B cell (primary cell): Measurements from ENCODE around the gene EHF. TPM values are rescaled to one million over a fixed set of nuclear protein-coding genes. Genes with fewer than 3 reads are reported as not detected.
A peak's percentile ranks its signal among the peaks of the same experiment; 100 is the strongest.

ENCODE experiments used
- ATAC-seq: fragments of 200-7000 bp; cut with Tn5 transposase; one replicate; pipeline ENCODE4 v1.10.0; 2021; ENCODE audit warnings: low read depth, mild to moderate bottlenecking, moderate number of reproducible peaks, moderate library complexity
- CTCF ChIA-PET: fragments of 350-600 bp; sonication (Branson Sonifier 250); formaldehyde crosslinking; loops from one replicate; lab custom pipeline; 2021; ENCODE audit warnings: antibody characterized with exemption, inconsistent platforms; lab: Charles Lee
- POLR2A ChIA-PET: fragments of 350-600 bp; sonication (Branson Sonifier 250); formaldehyde crosslinking; loops from one replicate; lab custom pipeline; 2021; ENCODE audit warnings: antibody characterized with exemption; lab: Charles Lee
- DNase-seq: peaks from one replicate; pipeline ENCODE4 v3.0.0; 2013
- H2AFZ ChIP-seq: 2 replicates; pipeline ENCODE4 v1.6.1; 2012; ENCODE audit warnings: mild to moderate bottlenecking, low read depth, low read length; ENCODE audit not compliant: insufficient read depth, poor library complexity, severe bottlenecking
- H3K27ac ChIP-seq, 2 donors: 1 replicate in 1 of 2; 2 replicates in 1 of 2; pipeline ENCODE4 v1.5.1; 2012 to 2013; ENCODE audit warnings: low read length in 2 of 2, mild to moderate bottlenecking in 2 of 2, moderate library complexity in 1 of 2
- H3K27me3 ChIP-seq, 4 experiments: fragments of 200-600 bp in 1 of 4; sonication (generic) in 1 of 4; replicated peaks in 1 of 4; 1 replicate in 2 of 4; 2 replicates in 2 of 4; pipeline versions ENCODE4 v1.6.1 to v1.7.0; 2013 to 2016; ENCODE audit warnings: low read length in 3 of 4, mild to moderate bottlenecking in 2 of 4, mixed read lengths in 1 of 4, moderate library complexity in 1 of 4; ENCODE audit not compliant: insufficient read depth in 4 of 4, control insufficient read depth in 3 of 4; ENCODE audit errors: control extremely low read depth in 1 of 4
- H3K36me3 ChIP-seq, 2 experiments: replicated peaks in 1 of 2; 1 replicate in 1 of 2; 2 replicates in 1 of 2; pipeline versions ENCODE4 v1.6.1 to v1.7.1; 2013; ENCODE audit warnings: low read length in 1 of 2; ENCODE audit not compliant: insufficient read depth in 2 of 2, control insufficient read depth in 1 of 2; ENCODE audit errors: control extremely low read depth in 1 of 2, extremely low read depth in 1 of 2
- H3K4me1 ChIP-seq, 2 donors: fragments of 200-600 bp in 1 of 2; sonication (generic) in 1 of 2; 1 replicate in 1 of 2; 2 replicates in 1 of 2; pipeline versions ENCODE4 v1.5.1 to v1.6.1; 2013 to 2017; ENCODE audit warnings: low read length in 2 of 2; ENCODE audit not compliant: control insufficient read depth in 2 of 2, insufficient read depth in 2 of 2
- H3K4me2 ChIP-seq: replicated peaks from 2 replicates; pipeline ENCODE3; 2012; ENCODE audit warnings: mild to moderate bottlenecking, low read depth, low read length; ENCODE audit not compliant: poor library complexity, severe bottlenecking
- H3K4me3 ChIP-seq, 5 experiments: fragments of 200-600 bp in 1 of 5; sonication (generic) in 1 of 5; 1 replicate in 3 of 5; 2 replicates in 2 of 5; pipeline versions ENCODE4 v1.5.1 to v1.7.0; 2011 to 2016; ENCODE audit warnings: low read length in 4 of 5, mild to moderate bottlenecking in 4 of 5, low read depth in 2 of 5, control low read depth in 1 of 5, moderate library complexity in 1 of 5; ENCODE audit not compliant: insufficient read depth in 1 of 5; ENCODE audit errors: control extremely low read depth in 1 of 5, extremely low read depth in 1 of 5
- H3K79me2 ChIP-seq: fragments of 200-600 bp; sonication (generic); one replicate; pipeline ENCODE4 v1.6.0; 2016; ENCODE audit warnings: low read length; ENCODE audit not compliant: control insufficient read depth, insufficient read depth
- H3K9ac ChIP-seq: fragments of 200-600 bp; sonication (generic); 2 replicates; pipeline ENCODE4 v1.6.1; 2017; ENCODE audit warnings: mild to moderate bottlenecking, low read length, moderate library complexity
- H3K9me3 ChIP-seq, 3 donors: one replicate each; pipeline versions ENCODE4 v1.6.1 to v1.7.1; 2013; ENCODE audit warnings: low read length in 2 of 3; ENCODE audit not compliant: control insufficient read depth in 2 of 3, insufficient read depth in 1 of 3; ENCODE audit errors: control extremely low read depth in 1 of 3
- H4K20me1 ChIP-seq: 2 replicates; pipeline ENCODE4 v1.6.0; 2012; ENCODE audit warnings: mild to moderate bottlenecking, low read length; ENCODE audit not compliant: insufficient read depth, control insufficient read depth, poor library complexity, severe bottlenecking
- H3K27ac Mint-ChIP-seq: one replicate; pipeline ENCODE4 v1.8.0; 2021; ENCODE audit warnings: mixed read lengths
- H3K27me3 Mint-ChIP-seq: one replicate; pipeline ENCODE4 v1.8.0; 2021; ENCODE audit warnings: mixed read lengths
- H3K4me1 Mint-ChIP-seq: one replicate; pipeline ENCODE4 v1.8.0; 2021; ENCODE audit warnings: mixed read lengths
- H3K4me3 Mint-ChIP-seq: one replicate; pipeline ENCODE4 v1.8.0; 2021; ENCODE audit warnings: mixed read lengths
- H3K9me3 Mint-ChIP-seq: one replicate; pipeline ENCODE4 v1.8.0; 2022; ENCODE audit warnings: mixed read lengths; ENCODE audit not compliant: insufficient read depth
- EZH2 ChIP-seq: IDR thresholded peaks from 2 replicates; pipeline ENCODE4 v1.6.1; 2012; ENCODE audit warnings: borderline replicate concordance, low read depth, mild to moderate bottlenecking, moderate library complexity, low read length; ENCODE audit not compliant: insufficient read depth, poor library complexity, severe bottlenecking
- WGBS: methylation state at CpG from one replicate; pipeline ENCODE4 v1.1.5; 2013; ENCODE audit warnings: missing lambda C conversion rate; ENCODE audit not compliant: insufficient coverage; 5-methylcytosine and 5-hydroxymethylcytosine counted together
- intact Hi-C: fragments of 100-400 bp; cut with micrococcal nuclease; formaldehyde crosslinking; loops from one replicate; pipeline ENCODE4 v1.10.0; 2022
- polyA plus RNA-seq: library from polyadenylated mRNA; depleted of rRNA; stranded (reverse); fragments of >200 nt; gene quantifications from 2 replicates; pipeline ENCODE4 v1.2.3, GENCODE V29; 2012
- total RNA-seq, 2 donors: library from RNA; stranded (reverse); fragments of 120-200 nt in 1 of 2; gene quantifications; 1 replicate in 1 of 2; 2 replicates in 1 of 2; pipeline versions ENCODE4 v1.2.3 to v1.2.4, GENCODE V29; 2013 to 2022
- TF ChIP-seq, protein P1 (sequence below): fragments of 200-600 bp; IDR thresholded peaks from one replicate; pipeline ENCODE4 v1.8.0; 2022; ENCODE audit warnings: antibody characterized with exemption, mild to moderate bottlenecking

The EHF gene
- total and polyA plus RNA-seq, 2 donors (not counting 1 experiment from before 2014, with no cell fraction given) = not detected

DNA sequence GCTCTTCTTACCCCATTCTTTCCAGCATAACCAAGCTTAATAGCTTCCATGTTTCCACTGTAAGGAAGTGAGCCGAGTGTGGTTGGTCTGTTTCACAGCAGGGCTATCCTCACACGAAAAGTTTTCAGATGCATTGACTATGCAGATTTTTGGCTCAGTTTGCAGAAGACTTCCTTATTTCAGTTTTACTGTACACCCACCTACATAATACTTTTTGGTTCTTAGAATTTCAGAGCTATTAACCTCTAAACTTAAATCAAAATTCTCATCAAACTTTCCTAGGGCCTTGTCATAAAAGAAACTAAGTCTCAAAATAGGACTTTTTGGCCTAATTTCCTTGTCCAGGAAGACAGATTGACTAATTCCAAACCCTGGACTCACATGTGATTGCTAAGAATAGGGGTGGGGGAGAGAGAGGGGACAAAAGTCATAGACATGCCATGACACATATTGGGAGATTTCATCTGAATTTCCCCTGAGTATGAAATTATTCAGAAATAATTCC lies 7.3 kb upstream of the EHF start:
- Histone ChIP-seq H3K27ac (no peak overlapping the region), H3K36me3 (no peaks in the 10 kb centered on the region), H3K79me2 (no peaks in the 10 kb centered on the region), H3K9me3 (no peaks in the 10 kb centered on the region), H4K20me1 (no peaks in the 10 kb centered on the region), H3K9ac (no peak overlapping the region), H3K4me2 (no peak overlapping the region), H3K4me1 (peaks cover 3 to 21% of the 10 kb centered on the region in 2 donors), H3K4me3 (no peak overlapping the region), H3K27me3 (no peaks in the 10 kb centered on the region), H2AFZ (no peak overlapping the region)
- ChIA-PET POLR2A (no interaction called here), CTCF (interaction anchor here (1.0 to 1.6 kb wide), 2 partner anchors 27 to 40 kb away, joined by 4 to 9 read pairs; no protein-coding TSS in a partner anchor)
- intact Hi-C loops = no loop called here
- no peaks in the 10 kb centered on the region for H3K27me3 Mint-ChIP-seq
- no peak overlapping the region for H3K4me3 Mint-ChIP-seq
- H3K4me1 Mint-ChIP-seq = peaks cover 21% of the 10 kb centered on the region
- H3K9me3 Mint-ChIP-seq = no peaks in the 10 kb centered on the region
- no CpG with 5 or more reads among the region's 2 CpGs for WGBS
- DNase-seq = no peak
- no peak for TF ChIP-seq EZH2
- TF ChIP-seq, protein P1, sequence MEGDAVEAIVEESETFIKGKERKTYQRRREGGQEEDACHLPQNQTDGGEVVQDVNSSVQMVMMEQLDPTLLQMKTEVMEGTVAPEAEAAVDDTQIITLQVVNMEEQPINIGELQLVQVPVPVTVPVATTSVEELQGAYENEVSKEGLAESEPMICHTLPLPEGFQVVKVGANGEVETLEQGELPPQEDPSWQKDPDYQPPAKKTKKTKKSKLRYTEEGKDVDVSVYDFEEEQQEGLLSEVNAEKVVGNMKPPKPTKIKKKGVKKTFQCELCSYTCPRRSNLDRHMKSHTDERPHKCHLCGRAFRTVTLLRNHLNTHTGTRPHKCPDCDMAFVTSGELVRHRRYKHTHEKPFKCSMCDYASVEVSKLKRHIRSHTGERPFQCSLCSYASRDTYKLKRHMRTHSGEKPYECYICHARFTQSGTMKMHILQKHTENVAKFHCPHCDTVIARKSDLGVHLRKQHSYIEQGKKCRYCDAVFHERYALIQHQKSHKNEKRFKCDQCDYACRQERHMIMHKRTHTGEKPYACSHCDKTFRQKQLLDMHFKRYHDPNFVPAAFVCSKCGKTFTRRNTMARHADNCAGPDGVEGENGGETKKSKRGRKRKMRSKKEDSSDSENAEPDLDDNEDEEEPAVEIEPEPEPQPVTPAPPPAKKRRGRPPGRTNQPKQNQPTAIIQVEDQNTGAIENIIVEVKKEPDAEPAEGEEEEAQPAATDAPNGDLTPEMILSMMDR = no peak
- H3K27ac Mint-ChIP-seq = peak overlapping the region; percentile 62
- no peak for ATAC-seq

DNA sequence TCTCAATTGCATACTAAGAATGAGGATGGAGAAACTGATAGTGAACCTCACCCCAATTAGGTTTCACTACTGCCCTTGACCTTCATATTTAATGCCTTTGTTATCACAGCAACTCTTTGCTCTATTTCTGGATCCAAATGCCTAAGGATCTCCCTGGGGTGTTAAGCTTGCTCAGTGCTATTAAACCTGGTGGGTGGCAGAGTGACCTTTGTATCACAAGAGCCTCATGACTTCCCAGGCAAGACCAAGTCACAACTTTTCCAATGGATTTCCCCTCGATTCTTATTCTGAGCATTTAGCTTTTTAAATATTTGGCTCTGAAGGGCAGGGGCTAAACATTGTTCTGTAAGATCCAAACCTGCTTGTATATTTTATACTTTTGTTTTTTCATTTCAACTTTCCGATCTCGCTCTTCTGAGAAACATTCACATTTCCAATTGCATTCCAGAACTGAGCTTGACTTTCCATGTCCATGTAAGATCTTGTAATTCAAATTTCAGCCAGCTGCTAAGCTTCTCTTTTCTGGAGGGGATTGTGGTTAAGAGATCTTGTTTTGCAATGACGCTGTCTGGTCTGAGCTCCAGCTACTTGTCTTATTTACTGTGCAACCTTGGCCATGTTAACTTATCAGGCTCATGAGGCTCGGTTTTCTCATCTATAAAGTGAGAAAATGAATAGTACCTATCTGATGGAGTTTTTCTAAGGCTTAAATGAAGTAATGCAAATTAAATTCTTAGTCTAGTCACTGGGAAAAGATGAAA lies 6.4 kb upstream of the EHF start:
- intact Hi-C loops = no loop called here
- DNase-seq (no peak), ATAC-seq (no peak)
- no peak overlapping the region for H2AFZ ChIP-seq
- CTCF ChIA-PET = interaction anchor here (1.0 kb wide), 1 partner anchor 28 kb away, joined by 9 read pairs; no protein-coding TSS in a partner anchor
- no peak overlapping the region for H3K9ac ChIP-seq
- Mint-ChIP-seq H3K27ac (peak overlapping the region; percentile 29), H3K9me3 (no peaks in the 10 kb centered on the region), H3K4me3 (no peak overlapping the region), H3K4me1 (peaks cover 22% of the 10 kb centered on the region), H3K27me3 (no peaks in the 10 kb centered on the region)
- no peaks in the 10 kb centered on the region for H4K20me1 ChIP-seq
- no peak overlapping the region for H3K27ac ChIP-seq
- WGBS = 0% methylated on average over 1 of the region's 5 CpGs
- no peak overlapping the region for H3K4me2 ChIP-seq
- peaks cover 3 to 21% of the 10 kb centered on the region in 2 donors for H3K4me1 ChIP-seq
- H3K4me3 ChIP-seq = no peak overlapping the region
- POLR2A ChIA-PET = no interaction called here
- no peaks in the 10 kb centered on the region for H3K9me3 ChIP-seq
- H3K27me3 ChIP-seq = no peaks in the 10 kb centered on the region
- TF ChIP-seq, protein P1 = no peak
- TF ChIP-seq EZH2 = no peak
- no peaks in the 10 kb centered on the region for H3K36me3 ChIP-seq
- H3K79me2 ChIP-seq = no peaks in the 10 kb centered on the region
